ENCODE measurements around the gene MAP7D2. TPM values are rescaled to one million over a fixed set of nuclear protein-coding genes. Genes with fewer than 3 reads are reported as not detected.
A peak's percentile ranks its signal among the peaks of the same experiment; 100 is the strongest.

Gene MAP7D2
- total RNA-seq, 3 donors from 2014 or later: 0.48 to 2.2 (median 1.3) TPM

- Histone ChIP-seq H3K4me3 (no peak overlapping the region), H3K27ac (no peak overlapping the region), H3K9me3 (no peaks in the 10 kb centered on the region), H3K36me3 (no peaks in the 10 kb centered on the region), H3K27me3 (peaks cover 0 to 37% of the 10 kb centered on the region in 2 donors), H3K4me1 (no peaks in the 10 kb centered on the region)
- no peak for TF ChIP-seq CTCF (IDR thresholded peaks at IDR 0.05)
- TF ChIP-seq POLR2A (IDR thresholded peaks at IDR 0.05): no peak
- TF ChIP-seq POLR2AphosphoS5 (IDR thresholded peaks at IDR 0.05): no peak
- DNase-seq (ENCODE audit: low spot score in 2 of 2): no peak
- intact Hi-C loops (cut with DNase I; ENCODE audit: low total_unique reads): no loop called here
These were observed 115.1 kb downstream of the MAP7D2 start for GRCh38 chrX:20001588-20001987.

GRCh38 chrX:19991350-19991718, 125.4 kb downstream of the MAP7D2 start:
- Histone ChIP-seq H3K27ac (peak overlapping the region; percentile 81 to 91), H3K36me3 (no peaks in the 10 kb centered on the region), H3K4me3 (peak overlapping the region; percentile 67 to 85 (median 71)), H3K27me3 (no peaks in the 10 kb centered on the region), H3K4me1 (no peaks in the 10 kb centered on the region), H3K9me3 (no peaks in the 10 kb centered on the region)
- no peak for DNase-seq (ENCODE audit: low spot score in 2 of 2)
- intact Hi-C loops (cut with DNase I; ENCODE audit: low total_unique reads): no loop called here
- TF ChIP-seq POLR2AphosphoS5 (IDR thresholded peaks at IDR 0.05) (no peak), CTCF (IDR thresholded peaks at IDR 0.05) (peak in 1 of 3 donors; percentile 11)

- Histone ChIP-seq H3K9me3 (no peaks in the 10 kb centered on the region), H3K4me3 (peak within 1 kb of the TSS; percentile 67 to 85 (median 71)), H3K27me3 (no peaks in the 10 kb centered on the region), H3K4me1 (no peaks in the 10 kb centered on the region), H3K36me3 (no peaks in the 10 kb centered on the region), H3K27ac (peak within 1 kb of the TSS; percentile 81 to 91)
- TF ChIP-seq POLR2AphosphoS5 (IDR thresholded peaks at IDR 0.05) (no peak), CTCF (IDR thresholded peaks at IDR 0.05) (peak; percentile 51 to 70 (median 61))
- intact Hi-C loops (cut with DNase I; ENCODE audit: low total_unique reads): no loop called here
- DNase-seq (ENCODE audit: low spot score in 2 of 2): peak; percentile 79 to 82
These were observed 126.0 kb downstream of the MAP7D2 start, which contains the start of gene BCLAF3 for GRCh38 chrX:19990556-19991349. Gene BCLAF3 (minus strand): TSS chrX:19991061. CDS start chrX:19970264, 20,797 bp downstream.

GRCh38 chrX:19990151-19990555, 126.6 kb downstream of the MAP7D2 start:
- TF ChIP-seq CTCF (IDR thresholded peaks at IDR 0.05) (no peak), POLR2AphosphoS5 (IDR thresholded peaks at IDR 0.05) (no peak), POLR2A (IDR thresholded peaks at IDR 0.05) (no peak)
- no peaks in the 10 kb centered on the region for H3K36me3 ChIP-seq
- H3K27me3 ChIP-seq: no peaks in the 10 kb centered on the region
- peak overlapping the region; percentile 67 to 85 (median 71) for H3K4me3 ChIP-seq
- intact Hi-C loops (cut with DNase I; ENCODE audit: low total_unique reads): no loop called here
- H3K9me3 ChIP-seq: peaks cover 0 to 2% of the 10 kb centered on the region in 2 donors
- peak overlapping the region; percentile 81 to 91 for H3K27ac ChIP-seq
- no peaks in the 10 kb centered on the region for H3K4me1 ChIP-seq
- no peak for DNase-seq (ENCODE audit: low spot score in 2 of 2)

- Histone ChIP-seq H3K4me1 (no peaks in the 10 kb centered on the region), H3K27me3 (no peaks in the 10 kb centered on the region), H3K36me3 (no peaks in the 10 kb centered on the region), H3K4me3 (no peak overlapping the region), H3K27ac (no peak overlapping the region), H3K9me3 (peaks cover 0 to 5% of the 10 kb centered on the region in 2 donors)
- no peak for TF ChIP-seq POLR2A (IDR thresholded peaks at IDR 0.05)
- TF ChIP-seq POLR2AphosphoS5 (IDR thresholded peaks at IDR 0.05): no peak
- no peak for TF ChIP-seq CTCF (IDR thresholded peaks at IDR 0.05)
- DNase-seq (ENCODE audit: low spot score in 2 of 2): no peak
- intact Hi-C loops (cut with DNase I; ENCODE audit: low total_unique reads): no loop called here
These were observed 128.9 kb downstream of the MAP7D2 start for GRCh38 chrX:19987856-19988255.

All from breast epithelium (tissue), 4 donors.